ENCODE results near the gene ARL2. TPM values are rescaled to one million over a fixed set of nuclear protein-coding genes. Genes with fewer than 3 reads are reported as not detected.

Gene ARL2
- total RNA-seq, 1 experiment from 2014 or later: 219 TPM

- Histone ChIP-seq H3K4me3 (ENCODE audit: insufficient read depth, low read depth, low read length) (peak overlapping the region; percentile 30), H3K36me3 (replicated peaks; ENCODE audit: control insufficient read depth, insufficient read depth, low read length) (peaks cover 7% of the 10 kb centered on the region), H3K27me3 (ENCODE audit: control insufficient read depth, insufficient read depth, low read length) (no peaks in the 10 kb centered on the region; the same call in 1 of the 2 replicates)
- peak; percentile 93 for DNase-seq
Measured at GRCh38 chr11:65047581-65048422, 33.8 kb downstream of the ARL2 start.

- H3K36me3 ChIP-seq (replicated peaks; ENCODE audit: control insufficient read depth, insufficient read depth, low read length): no peaks in the 10 kb centered on the region
- H3K4me3 ChIP-seq (ENCODE audit: insufficient read depth, low read depth, low read length): no peak overlapping the region
- H3K27me3 ChIP-seq (ENCODE audit: control insufficient read depth, insufficient read depth, low read length): no peaks in the 10 kb centered on the region; the same call in 1 of the 2 replicates
- DNase-seq: no peak
Measured at GRCh38 chr11:65051398-65051858, 37.5 kb downstream of the ARL2 start.

- H3K36me3 ChIP-seq (replicated peaks; ENCODE audit: control insufficient read depth, insufficient read depth, low read length): no peaks in the 10 kb centered on the region
Measured at GRCh38 chr11:65053827-65054508, 40.0 kb downstream of the ARL2 start.

GRCh38 chr11:65055538-65055937, 41.6 kb downstream of the ARL2 start:
- DNase-seq: no peak
- no peak overlapping the region for H3K4me3 ChIP-seq (ENCODE audit: insufficient read depth, low read depth, low read length)
- no peaks in the 10 kb centered on the region for H3K36me3 ChIP-seq (replicated peaks; ENCODE audit: control insufficient read depth, insufficient read depth, low read length)
- H3K27me3 ChIP-seq (ENCODE audit: control insufficient read depth, insufficient read depth, low read length): no peaks in the 10 kb centered on the region

More at GRCh38 chr11:65053827-65054508, 40.0 kb downstream of the ARL2 start:
- Histone ChIP-seq H3K4me3 (ENCODE audit: insufficient read depth, low read depth, low read length) (no peak overlapping the region), H3K27me3 (ENCODE audit: control insufficient read depth, insufficient read depth, low read length) (no peaks in the 10 kb centered on the region)
- DNase-seq: no peak

- no peak overlapping the region for H3K4me3 ChIP-seq (ENCODE audit: insufficient read depth, low read depth, low read length)
- H3K36me3 ChIP-seq (replicated peaks; ENCODE audit: control insufficient read depth, insufficient read depth, low read length): no peaks in the 10 kb centered on the region
- no peaks in the 10 kb centered on the region for H3K27me3 ChIP-seq (ENCODE audit: control insufficient read depth, insufficient read depth, low read length)
- DNase-seq: no peak
Measured at GRCh38 chr11:65056999-65057398, 43.0 kb downstream of the ARL2 start.

GRCh38 chr11:65057526-65057925, 43.6 kb downstream of the ARL2 start:
- Histone ChIP-seq H3K27me3 (ENCODE audit: control insufficient read depth, insufficient read depth, low read length) (no peaks in the 10 kb centered on the region), H3K4me3 (ENCODE audit: insufficient read depth, low read depth, low read length) (no peak overlapping the region), H3K36me3 (replicated peaks; ENCODE audit: control insufficient read depth, insufficient read depth, low read length) (no peaks in the 10 kb centered on the region)
- no peak for DNase-seq

- no peak for DNase-seq
- no peak overlapping the region for H3K4me3 ChIP-seq (ENCODE audit: insufficient read depth, low read depth, low read length)
- H3K36me3 ChIP-seq (replicated peaks; ENCODE audit: control insufficient read depth, insufficient read depth, low read length): no peaks in the 10 kb centered on the region
- no peaks in the 10 kb centered on the region for H3K27me3 ChIP-seq (ENCODE audit: control insufficient read depth, insufficient read depth, low read length)
Measured at GRCh38 chr11:65058012-65058411, 44.1 kb downstream of the ARL2 start.

- no peaks in the 10 kb centered on the region for H3K36me3 ChIP-seq (replicated peaks; ENCODE audit: control insufficient read depth, insufficient read depth, low read length)
- DNase-seq: no peak
- H3K27me3 ChIP-seq (ENCODE audit: control insufficient read depth, insufficient read depth, low read length): no peaks in the 10 kb centered on the region
- H3K4me3 ChIP-seq (ENCODE audit: insufficient read depth, low read depth, low read length): no peak within 1 kb of the TSS
Measured at GRCh38 chr11:65058419-65059054, 44.6 kb downstream of the ARL2 start, which contains the start of gene NAALADL1. Gene NAALADL1 (minus strand): TSS chr11:65058553. CDS start chr11:65058521, 32 bp downstream.

GRCh38 chr11:65059523-65059922, 45.6 kb downstream of the ARL2 start:
- Histone ChIP-seq H3K27me3 (ENCODE audit: control insufficient read depth, insufficient read depth, low read length) (no peaks in the 10 kb centered on the region), H3K36me3 (replicated peaks; ENCODE audit: control insufficient read depth, insufficient read depth, low read length) (no peaks in the 10 kb centered on the region), H3K4me3 (ENCODE audit: insufficient read depth, low read depth, low read length) (no peak overlapping the region)
- no peak for DNase-seq

GRCh38 chr11:65059959-65060824, 46.2 kb downstream of the ARL2 start:
- no peaks in the 10 kb centered on the region for H3K27me3 ChIP-seq (ENCODE audit: control insufficient read depth, insufficient read depth, low read length)
- H3K36me3 ChIP-seq (replicated peaks; ENCODE audit: control insufficient read depth, insufficient read depth, low read length): no peaks in the 10 kb centered on the region
- DNase-seq: no peak
- no peak overlapping the region for H3K4me3 ChIP-seq (ENCODE audit: insufficient read depth, low read depth, low read length)

GRCh38 chr11:65060913-65061408, 47.0 kb downstream of the ARL2 start:
- H3K36me3 ChIP-seq (replicated peaks; ENCODE audit: control insufficient read depth, insufficient read depth, low read length): no peaks in the 10 kb centered on the region
- H3K27me3 ChIP-seq (ENCODE audit: control insufficient read depth, insufficient read depth, low read length): no peaks in the 10 kb centered on the region
- peak; percentile 87 for DNase-seq
- H3K4me3 ChIP-seq (ENCODE audit: insufficient read depth, low read depth, low read length): no peak overlapping the region

GRCh38 chr11:65063532-65063931, 49.6 kb downstream of the ARL2 start:
- DNase-seq: no peak
- Histone ChIP-seq H3K27me3 (ENCODE audit: control insufficient read depth, insufficient read depth, low read length) (no peaks in the 10 kb centered on the region), H3K4me3 (ENCODE audit: insufficient read depth, low read depth, low read length) (no peak overlapping the region), H3K36me3 (replicated peaks; ENCODE audit: control insufficient read depth, insufficient read depth, low read length) (no peaks in the 10 kb centered on the region)

- no peak for DNase-seq
- Histone ChIP-seq H3K27me3 (ENCODE audit: control insufficient read depth, insufficient read depth, low read length) (no peaks in the 10 kb centered on the region), H3K36me3 (replicated peaks; ENCODE audit: control insufficient read depth, insufficient read depth, low read length) (no peaks in the 10 kb centered on the region), H3K4me3 (ENCODE audit: insufficient read depth, low read depth, low read length) (no peak overlapping the region)
Measured at GRCh38 chr11:65064847-65065240, 50.9 kb downstream of the ARL2 start.

GRCh38 chr11:65065851-65066250, 51.9 kb downstream of the ARL2 start:
- no peak for DNase-seq
- Histone ChIP-seq H3K4me3 (ENCODE audit: insufficient read depth, low read depth, low read length) (no peak overlapping the region), H3K36me3 (replicated peaks; ENCODE audit: control insufficient read depth, insufficient read depth, low read length) (no peaks in the 10 kb centered on the region), H3K27me3 (ENCODE audit: control insufficient read depth, insufficient read depth, low read length) (no peaks in the 10 kb centered on the region)

Data from H7 (cell line).